Lung (tissue), 12 donors: ENCODE results near the gene GPR161. TPM values are rescaled to one million over a fixed set of nuclear protein-coding genes. Genes with fewer than 3 reads are reported as not detected.

Source experiments
- ATAC-seq: fragments of 200-7000 bp; cut with Tn5 transposase; one replicate; pipeline ENCODE4 v1.9.1; 2020; ENCODE audit warnings: moderate number of reproducible peaks; ENCODE audit not compliant: insufficient read depth, low FRiP score
- DNase-seq, 3 donors: peaks; one replicate each; pipeline ENCODE4 v3.0.0-alpha.2; 2013 to 2017
- H3K27ac ChIP-seq, 2 donors: one replicate each; pipeline ENCODE4 v1.5.1; 2013; ENCODE audit warnings: mild to moderate bottlenecking in 2 of 2, moderate library complexity in 2 of 2, control low read depth in 1 of 2, inconsistent platforms in 1 of 2, low read depth in 1 of 2, low read length in 1 of 2
- H3K27me3 ChIP-seq, 3 donors: one replicate each; pipeline ENCODE4 v1.5.1; 2013; ENCODE audit warnings: low read length in 2 of 3; ENCODE audit not compliant: control insufficient read depth in 3 of 3, insufficient read depth in 3 of 3
- H3K36me3 ChIP-seq, 4 donors: one replicate each; pipeline ENCODE4 v1.5.1; 2013; ENCODE audit warnings: low read length in 4 of 4, mild to moderate bottlenecking in 1 of 4, moderate library complexity in 1 of 4; ENCODE audit not compliant: control insufficient read depth in 4 of 4, insufficient read depth in 4 of 4
- H3K4me1 ChIP-seq, 5 donors: one replicate each; pipeline ENCODE4 v1.5.1; 2013; ENCODE audit warnings: low read length in 5 of 5, mild to moderate bottlenecking in 2 of 5, moderate library complexity in 1 of 5; ENCODE audit not compliant: control insufficient read depth in 5 of 5, insufficient read depth in 5 of 5
- H3K4me3 ChIP-seq: one replicate; pipeline ENCODE4 v1.5.1; 2013; ENCODE audit warnings: mild to moderate bottlenecking, control low read depth, moderate library complexity
- H3K9ac ChIP-seq, 2 donors: one replicate each; pipeline ENCODE4 v1.5.1; 2013; ENCODE audit warnings: low read length in 2 of 2, control low read depth in 1 of 2; ENCODE audit not compliant: insufficient read depth in 1 of 2
- H3K9me3 ChIP-seq, 4 donors: one replicate each; pipeline ENCODE4 v1.5.1; 2013; ENCODE audit warnings: low read length in 3 of 4, mild to moderate bottlenecking in 1 of 4, moderate library complexity in 1 of 4; ENCODE audit not compliant: control insufficient read depth in 4 of 4, insufficient read depth in 3 of 4
- CTCF ChIP-seq: IDR thresholded peaks from 2 replicates; pipeline ENCODE4 v1.5.1; 2012; ENCODE audit warnings: mild to moderate bottlenecking; ENCODE audit errors: control extremely low read depth, extremely low read depth
- WGBS, 2 donors: extraction: QIAGEN DNeasy Blood & Tissue Kit; methylation state at CpG; one replicate each; pipeline ENCODE4 v1.1.7; 2013; 5-methylcytosine and 5-hydroxymethylcytosine counted together
- polyA plus RNA-seq, 2 donors: library from polyadenylated mRNA; stranded (reverse); fragments of 200-250 nt; gene quantifications; one replicate each; pipeline ENCODE4 v1.2.1, GENCODE V29; 2013
- total RNA-seq, 2 donors: library from RNA; depleted of rRNA in 1 of 2; stranded (reverse); fragments of >200 nt in 1 of 2; gene quantifications; one replicate each; pipeline ENCODE4 v1.2.1, GENCODE V29; 2014 to 2021
- donor health status: control.
- donor health status: control.
- donor health status: Bipolar disorder and iron deficiency.
- donor health status: healthy.
- donor health status: DM: yes; HTN: yes; CAD: no.

The GPR161 gene
- total and polyA plus RNA-seq, 4 donors, result 2.8 to 15.0 (median 5.7) TPM

DNA sequence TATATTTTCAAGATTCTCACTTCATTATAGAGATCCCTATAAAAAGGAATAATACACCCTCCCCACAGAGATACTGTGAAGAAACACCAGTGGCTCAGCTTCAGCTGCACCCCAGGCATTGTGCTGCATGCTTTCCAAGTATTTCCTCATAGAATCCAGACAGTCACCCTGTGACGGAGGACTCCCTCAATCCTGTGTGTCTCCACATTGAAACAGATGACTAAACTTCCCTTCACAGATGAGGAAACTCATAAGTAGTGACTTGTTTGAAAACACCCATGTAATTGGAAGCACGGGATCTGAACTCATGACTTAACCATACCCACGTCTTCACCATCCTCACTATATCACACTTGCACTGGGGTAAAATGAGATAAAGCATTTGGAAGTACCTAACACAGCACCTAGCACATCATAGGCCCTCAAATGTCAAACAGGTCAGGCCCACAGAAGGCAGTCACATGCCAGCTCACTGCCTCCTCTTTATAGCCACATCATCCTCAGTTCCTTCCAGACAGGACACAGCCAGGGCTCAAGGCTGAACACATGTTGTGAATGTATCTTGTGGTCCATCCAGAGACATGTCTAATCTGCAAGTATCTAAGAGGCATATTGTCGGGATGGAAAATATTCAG, 55.2 kb downstream of the GPR161 start:
- Histone ChIP-seq H3K4me3 (no peak overlapping the region), H3K9ac (no peak overlapping the region), H3K27me3 (no peaks in the 10 kb centered on the region), H3K9me3 (no peaks in the 10 kb centered on the region), H3K27ac (peak overlapping the region; percentile 24 to 84), H3K36me3 (peaks cover 5 to 26% (median 12%) of the 10 kb centered on the region in 4 donors), H3K4me1 (peaks cover 0 to 17% (median 3%) of the 10 kb centered on the region in 5 donors)
- no peak for TF ChIP-seq CTCF
- no peak for DNase-seq
- ATAC-seq, result peak; percentile 41
- WGBS, 2 donors, result 42 to 69% methylated on average over 4 of the region's 4 CpGs

DNA sequence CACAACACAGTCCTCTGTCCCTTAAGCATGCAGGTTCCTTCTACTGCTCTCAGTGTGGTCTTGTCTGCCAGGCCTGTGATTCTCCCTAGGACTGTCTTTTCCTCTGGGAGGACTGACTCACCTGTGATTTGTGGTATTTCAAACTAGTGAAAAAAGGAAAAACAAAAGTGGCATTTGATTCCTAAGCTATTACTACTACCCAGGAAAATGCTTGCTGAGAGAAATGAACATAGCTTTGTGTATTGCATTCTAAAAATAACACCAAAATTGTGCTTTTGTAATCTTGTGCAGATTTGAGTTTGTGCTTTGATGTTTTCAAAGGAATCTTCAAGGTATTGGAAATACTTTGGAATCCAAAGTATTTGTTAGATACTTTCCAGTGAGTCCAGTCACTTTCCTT, 57.0 kb downstream of the GPR161 start:
- H3K27me3 ChIP-seq, result no peaks in the 10 kb centered on the region
- no peak overlapping the region for H3K4me3 ChIP-seq
- no peaks in the 10 kb centered on the region for H3K9me3 ChIP-seq
- H3K9ac ChIP-seq, result no peak overlapping the region
- no peak for ATAC-seq
- peaks cover 0 to 7% (median 3%) of the 10 kb centered on the region in 5 donors for H3K4me1 ChIP-seq
- DNase-seq, result no peak
- peaks cover 2 to 24% (median 15%) of the 10 kb centered on the region in 4 donors for H3K36me3 ChIP-seq
- peak overlapping the region in 1 of 2 donors; percentile 35 for H3K27ac ChIP-seq
- no peak for TF ChIP-seq CTCF

GRCh38 chr1:168069384-168069783, 67.3 kb downstream of the GPR161 start:
- H3K9me3 ChIP-seq, result no peaks in the 10 kb centered on the region
- H3K4me1 ChIP-seq, result no peaks in the 10 kb centered on the region
- H3K36me3 ChIP-seq, result peaks cover 9 to 27% (median 24%) of the 10 kb centered on the region in 4 donors
- H3K4me3 ChIP-seq, result no peak overlapping the region
- no peak for ATAC-seq
- no peak for DNase-seq
- H3K27me3 ChIP-seq, result no peaks in the 10 kb centered on the region
- WGBS, 2 donors, result 92 to 93% methylated on average over 3 of the region's 3 CpGs
- no peak for TF ChIP-seq CTCF
- H3K9ac ChIP-seq, result no peak overlapping the region
- H3K27ac ChIP-seq, result no peak overlapping the region

GRCh38 chr1:168065506-168065905, 71.2 kb downstream of the GPR161 start:
- WGBS, 2 donors, result 92 to 93% methylated on average over 3 of the region's 3 CpGs
- ATAC-seq, result no peak
- Histone ChIP-seq H3K27ac (no peak overlapping the region), H3K27me3 (no peaks in the 10 kb centered on the region), H3K9ac (no peak overlapping the region), H3K36me3 (peaks cover 7 to 14% (median 13%) of the 10 kb centered on the region in 4 donors), H3K4me1 (no peaks in the 10 kb centered on the region), H3K9me3 (no peaks in the 10 kb centered on the region), H3K4me3 (no peak overlapping the region)
- no peak for TF ChIP-seq CTCF
- no peak for DNase-seq
